Mononuclear cell (primary cell): ENCODE data around the gene SLC28A1. TPM values are rescaled to one million over a fixed set of nuclear protein-coding genes. Genes with fewer than 3 reads are reported as not detected.

Experiments
- H3K27me3 ChIP-seq: 2 replicates; pipeline ENCODE4 v1.6.0; 2011; ENCODE audit warnings: low read length, control low read depth; ENCODE audit not compliant: insufficient read depth
- H3K4me1 ChIP-seq: 2 replicates; pipeline ENCODE4 v1.5.1; 2011; ENCODE audit warnings: mild to moderate bottlenecking, low read length, control low read depth; ENCODE audit not compliant: insufficient read depth
- H3K4me3 ChIP-seq: 2 replicates; pipeline ENCODE4 v1.5.1; 2011; ENCODE audit warnings: mild to moderate bottlenecking, low read length, moderate library complexity
- H3K9me3 ChIP-seq: 2 replicates; pipeline ENCODE4 v1.5.1; 2011; ENCODE audit warnings: low read depth, mild to moderate bottlenecking, control low read depth, low read length
- total RNA-seq: library from RNA; depleted of rRNA; stranded (reverse); fragments of >200 nt; gene quantifications from one replicate; pipeline ENCODE4 v1.2.3, GENCODE V29; 2012

The SLC28A1 gene
- total RNA-seq, 1 donor = not detected

DNA sequence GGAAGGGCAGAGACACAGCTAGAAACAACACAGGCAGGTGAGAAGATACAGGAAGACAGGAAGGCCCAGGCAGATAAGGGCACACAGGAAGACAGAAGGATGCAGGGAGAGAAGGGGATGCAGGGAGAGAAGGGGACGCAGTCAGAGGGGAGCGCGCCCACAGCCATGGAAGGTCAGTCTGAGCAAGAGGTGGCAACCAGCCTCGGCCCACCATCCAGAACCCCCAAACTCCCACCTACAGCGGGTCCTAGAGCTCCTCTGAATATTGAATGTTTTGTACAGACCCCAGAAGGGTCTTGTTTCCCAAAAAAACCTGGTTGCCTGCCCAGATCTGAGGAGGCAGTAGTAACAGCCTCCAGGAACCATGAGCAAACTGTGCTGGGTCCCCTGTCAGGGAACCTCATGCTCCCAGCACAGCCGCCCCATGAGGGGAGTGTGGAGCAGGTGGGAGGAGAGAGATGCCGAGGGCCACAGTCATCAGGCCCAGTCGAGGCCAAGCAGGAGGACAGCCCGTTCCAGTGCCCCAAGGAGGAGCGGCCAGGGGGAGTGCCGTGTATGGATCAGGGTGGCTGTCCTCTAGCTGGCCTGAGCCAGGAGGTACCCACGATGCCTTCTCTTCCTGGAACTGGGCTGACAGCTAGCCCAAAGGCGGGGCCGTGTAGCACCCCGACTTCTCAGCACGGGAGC, 27.6 kb upstream of the SLC28A1 start:
- Histone ChIP-seq H3K4me3 (no peak overlapping the region), H3K27me3 (no peaks in the 10 kb centered on the region), H3K9me3 (no peaks in the 10 kb centered on the region), H3K4me1 (no peaks in the 10 kb centered on the region)

DNA sequence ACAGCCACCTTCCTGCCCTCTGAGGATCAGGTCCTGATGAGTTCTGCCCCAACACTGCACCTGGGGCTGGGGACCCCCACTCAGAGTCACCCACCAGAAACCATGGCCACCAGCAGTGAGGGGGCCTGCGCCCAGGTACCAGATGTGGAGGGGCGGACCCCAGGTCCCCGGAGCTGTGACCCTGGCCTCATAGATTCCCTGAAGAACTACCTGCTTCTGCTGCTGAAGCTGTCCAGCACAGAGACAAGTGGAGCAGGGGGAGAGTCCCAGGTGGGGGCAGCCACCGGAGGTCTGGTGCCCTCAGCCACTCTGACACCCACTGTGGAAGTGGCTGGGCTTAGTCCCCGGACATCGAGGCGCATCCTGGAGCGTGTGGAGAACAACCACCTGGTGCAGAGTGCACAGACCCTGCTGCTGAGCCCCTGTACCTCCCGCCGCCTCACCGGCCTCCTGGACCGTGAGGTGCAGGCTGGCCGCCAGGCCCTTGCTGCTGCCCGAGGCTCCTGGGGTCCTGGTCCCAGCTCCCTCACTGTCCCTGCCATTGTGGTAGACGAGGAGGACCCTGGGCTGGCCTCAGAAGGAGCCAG, 27.0 kb upstream of the SLC28A1 start:
- Histone ChIP-seq H3K4me3 (no peak overlapping the region), H3K4me1 (no peaks in the 10 kb centered on the region), H3K27me3 (no peaks in the 10 kb centered on the region)

DNA sequence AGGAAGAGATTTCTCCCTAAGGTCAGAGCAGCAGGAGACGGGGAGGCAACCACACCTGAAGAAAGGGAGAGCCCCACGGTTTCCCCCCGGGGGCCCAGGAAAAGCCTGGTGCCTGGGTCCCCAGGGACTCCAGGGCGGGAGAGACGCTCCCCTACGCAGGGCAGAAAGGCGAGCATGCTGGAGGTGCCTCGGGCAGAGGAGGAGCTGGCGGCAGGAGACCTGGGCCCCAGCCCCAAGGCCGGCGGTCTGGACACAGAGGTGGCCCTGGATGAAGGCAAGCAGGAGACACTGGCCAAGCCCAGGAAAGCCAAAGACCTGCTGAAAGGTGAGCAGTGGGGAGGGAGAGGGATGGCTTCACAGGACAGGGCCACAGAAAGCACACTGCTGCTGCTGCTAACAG, 26.2 kb upstream of the SLC28A1 start:
- Histone ChIP-seq H3K4me1 (no peaks in the 10 kb centered on the region), H3K27me3 (no peaks in the 10 kb centered on the region), H3K4me3 (no peak overlapping the region), H3K9me3 (no peaks in the 10 kb centered on the region)

More for the DNA sequence above, 27.0 kb upstream of the SLC28A1 start:
- H3K9me3 ChIP-seq = no peaks in the 10 kb centered on the region

DNA sequence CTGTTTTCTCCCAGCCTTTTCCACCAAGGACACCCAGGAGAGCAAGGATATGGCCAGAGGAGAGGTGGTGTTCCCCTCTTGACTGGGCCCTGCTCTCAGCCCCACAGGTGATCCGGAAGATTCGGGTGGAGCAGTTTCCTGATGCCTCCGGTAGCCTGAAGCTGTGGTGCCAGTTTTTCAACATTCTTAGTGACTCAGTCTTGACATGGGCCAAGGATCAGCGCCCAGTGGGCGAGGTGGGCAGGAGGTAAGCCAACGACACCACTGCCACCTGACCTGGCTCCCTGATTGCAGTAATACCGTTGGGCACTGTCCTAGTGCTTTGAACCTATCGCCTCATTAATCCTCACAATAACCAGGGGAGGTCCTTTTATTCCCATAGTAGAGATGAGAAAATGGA, 25.3 kb upstream of the SLC28A1 start:
- Histone ChIP-seq H3K4me3 (no peak overlapping the region), H3K9me3 (no peaks in the 10 kb centered on the region), H3K4me1 (no peaks in the 10 kb centered on the region), H3K27me3 (no peaks in the 10 kb centered on the region)

DNA sequence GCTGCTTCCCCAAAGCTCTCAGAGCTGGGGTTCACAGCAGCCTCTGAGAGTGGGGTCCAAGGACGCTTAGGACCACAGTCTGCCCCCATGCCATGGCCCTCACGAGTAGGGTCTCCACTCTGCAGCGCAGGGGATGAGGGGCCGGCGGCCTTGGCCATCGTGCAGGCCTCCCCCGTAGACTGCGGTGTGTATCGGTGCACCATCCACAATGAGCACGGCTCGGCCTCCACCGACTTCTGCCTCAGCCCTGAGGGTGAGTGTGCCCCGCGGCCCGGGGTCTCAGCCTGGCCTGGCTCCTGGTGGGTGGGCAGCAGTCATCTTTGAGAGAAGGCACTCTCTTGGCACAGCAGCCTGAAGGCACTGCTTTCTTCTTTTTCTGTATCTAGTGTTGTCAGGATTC, 24.8 kb upstream of the SLC28A1 start:
- no peak overlapping the region for H3K4me3 ChIP-seq
- no peaks in the 10 kb centered on the region for H3K9me3 ChIP-seq
- H3K4me1 ChIP-seq = no peaks in the 10 kb centered on the region
- H3K27me3 ChIP-seq = no peaks in the 10 kb centered on the region

DNA sequence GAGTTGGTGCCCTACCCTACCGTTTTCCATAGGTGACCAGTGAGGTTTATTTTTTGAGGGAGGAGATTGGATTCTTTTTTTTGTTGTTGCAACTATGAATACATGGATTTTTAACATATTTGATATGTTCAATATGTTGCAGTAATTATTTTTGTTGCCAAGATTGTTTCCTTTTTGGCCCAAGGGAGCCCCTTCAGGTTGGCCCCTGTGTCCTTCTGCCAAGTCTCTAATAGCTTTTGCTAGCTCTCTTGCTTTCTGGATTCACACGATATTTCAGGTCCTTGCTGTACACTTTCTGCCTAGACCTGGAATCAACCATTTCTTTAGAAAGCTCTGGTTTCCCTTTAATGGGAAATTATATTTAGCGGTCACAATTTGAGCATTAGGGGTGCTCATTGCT, 22.7 kb upstream of the SLC28A1 start:
- Histone ChIP-seq H3K27me3 (no peaks in the 10 kb centered on the region), H3K4me1 (no peaks in the 10 kb centered on the region), H3K9me3 (no peaks in the 10 kb centered on the region), H3K4me3 (no peak overlapping the region)

DNA sequence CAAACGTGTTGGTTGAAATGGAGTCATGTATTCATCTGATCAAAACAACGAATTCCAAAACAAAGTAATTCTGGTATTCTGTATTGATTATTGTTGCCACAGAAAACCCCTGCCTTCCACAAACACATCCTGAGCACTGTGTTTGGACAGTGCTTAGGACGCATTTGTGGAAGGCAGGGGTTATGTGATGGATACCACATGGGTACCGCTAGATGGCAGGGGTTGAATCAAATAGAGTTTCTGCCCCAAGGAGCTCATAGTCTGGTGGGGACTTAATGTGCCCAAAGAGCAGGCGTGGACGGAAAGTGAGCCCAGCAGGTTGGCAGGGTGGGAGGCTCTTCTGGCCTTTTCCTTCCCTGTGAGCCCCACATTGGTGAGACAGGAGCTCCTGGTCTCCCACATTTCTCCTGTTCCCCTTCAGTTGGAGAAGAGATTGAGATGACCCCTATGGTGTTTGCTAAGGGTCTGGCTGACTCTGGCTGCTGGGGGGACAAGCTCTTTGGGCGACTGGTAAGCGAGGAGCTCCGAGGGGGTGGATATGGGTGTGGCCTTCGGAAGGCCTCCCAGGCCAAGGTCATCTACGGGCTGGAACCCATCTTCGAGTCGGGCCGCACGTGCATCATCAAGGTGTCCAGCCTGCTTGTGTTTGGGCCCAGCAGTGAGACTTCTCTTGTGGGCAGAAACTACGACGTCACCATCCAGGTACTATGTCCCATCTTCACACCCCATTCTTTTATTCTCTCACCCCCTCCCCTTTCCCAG, 22.1 kb upstream of the SLC28A1 start:
- H3K27me3 ChIP-seq = no peaks in the 10 kb centered on the region
- H3K4me3 ChIP-seq = no peak overlapping the region
- no peaks in the 10 kb centered on the region for H3K4me1 ChIP-seq
- H3K9me3 ChIP-seq = no peaks in the 10 kb centered on the region

DNA sequence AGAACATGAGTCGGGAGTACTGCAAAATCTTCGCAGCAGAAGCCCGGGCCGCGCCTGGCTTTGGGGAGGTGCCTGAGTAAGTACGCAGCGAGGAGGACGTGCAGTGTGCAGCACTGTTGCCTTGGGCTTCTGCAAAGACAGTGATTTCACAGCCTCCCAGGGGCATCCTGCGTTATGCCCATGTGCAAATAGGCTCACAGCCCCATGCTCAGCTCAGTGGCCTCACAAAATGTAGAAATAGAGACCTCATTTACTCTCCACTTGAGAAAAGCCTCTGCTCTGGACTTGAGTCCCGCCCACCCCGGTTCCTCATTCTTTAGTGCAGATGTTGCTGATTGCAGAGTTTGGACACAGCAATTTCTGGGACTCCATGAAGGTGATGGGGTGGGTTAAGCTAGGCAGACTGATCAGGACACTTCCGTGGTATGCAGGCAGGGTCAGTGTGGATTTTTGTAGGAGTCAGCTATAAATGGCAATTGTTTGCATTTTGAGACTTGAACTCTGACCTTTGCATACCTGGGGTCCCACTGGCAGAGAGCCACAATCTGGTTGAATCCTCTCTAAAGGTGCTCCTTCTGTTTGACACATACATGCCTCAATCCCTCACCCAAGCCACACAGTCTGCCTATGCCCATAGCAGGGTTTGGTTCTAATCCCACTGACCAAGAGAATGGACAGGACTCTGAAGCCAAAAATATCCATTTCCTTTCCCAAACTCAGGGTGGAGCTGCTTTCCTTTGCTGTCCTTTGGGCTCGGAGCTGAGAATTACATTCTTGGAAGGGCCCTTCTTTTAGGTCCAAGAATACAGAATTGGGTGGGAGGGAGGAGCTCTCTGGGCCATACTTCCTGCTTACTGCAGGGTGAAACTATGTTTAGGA, 20.7 kb upstream of the SLC28A1 start:
- Histone ChIP-seq H3K4me1 (no peaks in the 10 kb centered on the region), H3K4me3 (no peak overlapping the region), H3K27me3 (no peaks in the 10 kb centered on the region), H3K9me3 (no peaks in the 10 kb centered on the region)

DNA sequence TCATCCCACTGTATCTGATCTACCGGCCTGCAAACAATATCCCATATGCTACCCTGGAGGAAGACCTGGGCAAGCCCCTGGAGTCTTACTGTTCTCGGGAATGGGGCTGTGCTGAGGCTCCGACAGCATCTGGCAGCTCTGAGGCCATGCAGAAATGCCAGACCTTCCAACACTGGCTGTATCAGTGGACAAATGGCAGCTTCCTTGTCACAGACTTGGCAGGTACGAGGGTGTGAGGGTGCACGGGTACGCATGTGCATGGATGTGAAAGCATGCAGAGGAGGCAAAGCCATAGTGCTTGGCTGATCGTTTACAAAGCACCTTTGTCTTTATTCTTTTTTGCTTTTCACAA, 20.0 kb upstream of the SLC28A1 start:
- Histone ChIP-seq H3K9me3 (no peaks in the 10 kb centered on the region), H3K4me1 (no peaks in the 10 kb centered on the region), H3K27me3 (no peaks in the 10 kb centered on the region), H3K4me3 (no peak overlapping the region)

DNA sequence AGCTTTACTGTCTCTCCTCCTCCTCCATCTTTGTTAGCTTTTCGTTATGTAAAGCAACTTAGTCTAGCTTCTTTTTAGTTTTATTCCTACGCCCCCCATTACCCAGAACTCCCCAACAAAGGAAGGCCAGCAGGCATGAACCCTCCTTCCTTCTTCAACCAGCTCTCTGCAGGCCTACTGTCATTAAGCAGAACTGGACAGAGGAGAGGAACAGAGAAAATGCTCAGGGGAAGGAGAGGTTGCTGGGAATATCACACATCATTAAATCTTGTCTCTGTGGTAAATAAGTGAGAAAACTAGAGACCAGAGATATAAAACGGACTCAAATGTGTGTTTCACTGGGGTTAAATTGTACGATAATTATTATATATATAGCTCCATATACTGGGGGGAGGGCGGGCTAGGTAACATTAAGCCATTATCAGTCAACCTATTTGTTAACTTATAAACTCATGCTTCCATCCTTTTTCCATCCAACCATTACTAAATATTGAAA, 19.3 kb upstream of the SLC28A1 start:
- no peaks in the 10 kb centered on the region for H3K9me3 ChIP-seq
- no peaks in the 10 kb centered on the region for H3K27me3 ChIP-seq
- no peaks in the 10 kb centered on the region for H3K4me1 ChIP-seq
- H3K4me3 ChIP-seq = no peak overlapping the region

DNA sequence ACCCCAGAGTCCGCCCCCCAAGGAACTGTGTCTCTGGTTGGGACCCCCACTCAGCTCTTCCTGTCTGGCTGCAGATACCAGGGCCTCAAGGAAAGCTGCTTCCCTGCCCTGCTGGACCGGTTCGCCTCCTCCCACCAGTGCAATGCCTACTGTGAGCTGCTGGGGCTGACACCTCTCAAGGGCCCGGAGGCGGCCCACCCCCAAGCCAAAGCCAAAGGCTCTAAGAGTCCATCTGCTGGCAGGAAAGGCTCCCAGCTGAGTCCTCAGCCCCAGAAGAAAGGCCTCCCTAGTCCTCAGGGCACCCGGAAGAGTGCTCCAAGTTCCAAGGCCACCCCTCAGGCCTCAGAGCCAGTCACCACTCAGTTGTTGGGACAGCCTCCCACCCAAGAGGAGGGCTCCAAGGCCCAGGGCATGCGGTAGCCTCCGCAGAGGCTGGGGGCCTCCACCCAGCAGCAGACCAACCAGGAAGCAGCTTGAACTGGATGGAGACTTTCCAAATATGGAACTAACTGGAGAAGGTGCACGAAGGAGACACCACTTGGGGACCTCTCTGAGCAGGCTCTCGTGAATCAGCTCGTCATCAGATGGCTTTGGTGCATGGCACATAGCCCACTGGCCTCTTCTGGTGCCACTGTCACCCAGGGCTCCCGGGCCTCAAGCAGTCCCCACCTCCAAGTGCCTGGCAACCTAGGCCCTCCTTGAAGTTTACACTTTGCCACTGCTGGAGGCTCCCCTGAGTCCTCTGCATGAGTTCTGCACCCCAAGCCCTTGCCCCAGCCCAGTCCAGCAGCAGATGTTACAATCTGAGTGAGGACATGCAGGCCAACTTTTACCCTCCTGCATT, 16.2 kb upstream of the SLC28A1 start:
- H3K27me3 ChIP-seq = no peaks in the 10 kb centered on the region
- H3K4me1 ChIP-seq = no peaks in the 10 kb centered on the region
- no peaks in the 10 kb centered on the region for H3K9me3 ChIP-seq
- no peak overlapping the region for H3K4me3 ChIP-seq

DNA sequence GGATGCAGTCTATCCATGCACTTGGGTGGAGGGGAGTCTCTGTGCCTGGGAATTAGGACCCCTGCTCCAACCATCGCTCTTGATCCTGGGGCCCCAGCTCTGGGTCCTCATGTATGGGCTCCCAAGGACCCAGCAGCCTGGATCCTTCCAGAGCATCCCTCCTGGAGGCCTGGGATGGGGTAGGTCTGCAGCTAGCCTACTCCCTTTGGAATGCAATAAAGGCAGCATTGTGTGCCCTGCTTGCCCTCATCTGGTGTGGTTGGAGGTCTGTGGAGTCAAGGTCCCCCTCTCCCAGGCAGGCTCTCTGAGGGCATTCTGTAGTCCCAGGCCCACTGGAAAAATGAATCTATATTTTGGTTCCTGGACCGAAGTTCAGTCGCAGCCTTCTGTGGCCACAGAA, 15.0 kb upstream of the SLC28A1 start:
- Histone ChIP-seq H3K9me3 (no peaks in the 10 kb centered on the region), H3K27me3 (no peaks in the 10 kb centered on the region), H3K4me3 (no peak overlapping the region), H3K4me1 (no peaks in the 10 kb centered on the region)

DNA sequence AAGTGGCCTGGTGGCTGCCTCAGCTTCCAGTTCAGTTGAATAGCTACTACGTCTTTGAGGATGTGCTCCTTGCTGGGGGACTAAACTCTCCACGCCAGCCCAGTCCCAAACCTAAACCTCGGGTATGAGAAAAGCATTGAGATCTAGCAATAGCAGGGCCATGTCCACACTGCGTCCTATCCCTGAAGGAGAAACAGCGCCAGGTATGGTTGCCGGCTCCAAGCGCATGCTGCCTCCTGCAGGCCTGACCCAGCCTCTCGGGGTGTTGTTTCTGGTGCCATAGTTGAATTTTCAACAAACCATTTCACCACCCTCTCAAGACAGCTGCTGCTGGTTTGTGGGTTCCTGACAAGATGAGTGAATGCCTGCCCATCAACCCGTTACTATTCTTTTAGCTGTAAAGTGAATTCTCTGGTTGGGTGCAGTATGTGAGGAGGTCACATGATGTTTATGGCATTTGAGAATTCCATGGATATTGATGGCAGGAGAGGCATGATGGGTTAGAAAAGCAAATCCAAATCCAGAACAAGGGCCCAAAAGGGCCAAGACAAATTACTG, 13.0 kb upstream of the SLC28A1 start:
- Histone ChIP-seq H3K4me3 (no peak overlapping the region), H3K27me3 (no peaks in the 10 kb centered on the region), H3K4me1 (no peaks in the 10 kb centered on the region), H3K9me3 (no peaks in the 10 kb centered on the region)
